ENCODE measurements around the gene MCM5.

MCM5 gene

DNA sequence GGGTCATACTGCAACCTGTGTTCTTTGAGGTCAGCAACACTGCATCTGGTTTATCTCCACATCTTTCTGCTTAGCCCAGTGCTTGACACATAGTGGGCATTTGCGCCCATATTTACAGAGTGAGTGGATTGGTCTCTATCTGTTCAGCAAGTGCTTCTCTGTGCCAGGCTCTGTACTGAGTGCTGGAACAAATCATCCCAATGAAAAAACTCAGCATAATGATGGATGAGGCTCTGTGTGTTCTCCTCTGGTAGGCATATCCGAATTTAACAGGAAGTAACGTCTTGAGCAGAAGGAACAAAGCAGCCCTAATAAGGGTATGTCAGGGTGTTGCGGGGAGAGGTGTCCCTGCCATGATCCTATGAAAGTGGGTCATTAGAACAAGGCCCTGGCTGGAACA is 46.0 kb downstream of the MCM5 start:
- Histone ChIP-seq H3K9me2 (ENCODE audit: low read depth, low read length) (no peaks in the 10 kb centered on the region), H3K4me3 (ENCODE audit: low read depth, low read length, poor library complexity, severe bottlenecking) (no peak overlapping the region), H2AFZ (ENCODE audit: low read length) (no peak overlapping the region), H3K9ac (ENCODE audit: low read length) (no peak overlapping the region), H3K79me2 (ENCODE audit: insufficient read depth, low read length) (no peaks in the 10 kb centered on the region), H4K20me1 (ENCODE audit: insufficient read depth, low read length) (no peaks in the 10 kb centered on the region), H3K4me1 (ENCODE audit: insufficient read depth, low read length, severe bottlenecking) (peaks cover 10% of the 10 kb centered on the region), H3K27ac (ENCODE audit: low read depth, low read length, poor library complexity, severe bottlenecking) (no peak overlapping the region), H3K9me3 (ENCODE audit: low read length) (no peaks in the 10 kb centered on the region), H3F3A (ENCODE audit: insufficient read depth, low read length) (no peaks in the 10 kb centered on the region), H3K36me3 (ENCODE audit: insufficient read depth, low read length) (peaks cover 27% of the 10 kb centered on the region), H3K4me2 (ENCODE audit: low read length) (no peak overlapping the region), H3K27me3 (ENCODE audit: insufficient read depth, low read length) (no peaks in the 10 kb centered on the region)
- TF ChIP-seq CTCF (IDR thresholded peaks at IDR 0.05; ENCODE audit: low read length), result no peak
- no peak for TF ChIP-seq EZH2 (IDR thresholded peaks at IDR 0.05; ENCODE audit: borderline replicate concordance, low read length)

GRCh38 chr22:35446365-35446764 is 46.4 kb downstream of the MCM5 start:
- no peak overlapping the region for H2AFZ ChIP-seq (ENCODE audit: low read length)

DNA sequence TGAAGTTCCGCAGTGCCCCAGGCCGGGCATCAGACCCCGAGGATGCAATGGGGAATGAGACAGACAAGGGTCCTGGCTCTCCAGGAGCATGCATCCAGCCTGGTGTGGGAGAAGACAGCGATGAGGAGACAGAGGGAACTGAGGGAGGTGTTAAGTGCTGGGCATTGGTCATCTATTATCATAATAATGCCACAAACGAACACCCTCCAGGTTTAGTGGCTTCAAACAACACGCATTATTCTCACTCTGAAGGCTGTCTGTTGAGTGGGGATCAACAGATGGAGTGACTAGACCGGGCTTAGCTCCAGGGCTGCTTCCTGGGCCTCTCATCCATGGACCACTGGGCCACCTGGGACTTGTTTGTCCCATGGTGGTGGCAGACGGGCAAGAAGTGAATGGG is 48.6 kb downstream of the MCM5 start:
- Histone ChIP-seq H4K20me1 (ENCODE audit: insufficient read depth, low read length) (no peaks in the 10 kb centered on the region), H3K27me3 (ENCODE audit: insufficient read depth, low read length) (no peaks in the 10 kb centered on the region), H3K4me1 (ENCODE audit: insufficient read depth, low read length, severe bottlenecking) (peaks cover 10% of the 10 kb centered on the region), H3K4me2 (ENCODE audit: low read length) (no peak overlapping the region), H3K9me3 (ENCODE audit: low read length) (no peaks in the 10 kb centered on the region), H3F3A (ENCODE audit: insufficient read depth, low read length) (no peaks in the 10 kb centered on the region), H3K9ac (ENCODE audit: low read length) (no peak overlapping the region), H3K27ac (ENCODE audit: low read depth, low read length, poor library complexity, severe bottlenecking) (no peak overlapping the region), H3K79me2 (ENCODE audit: insufficient read depth, low read length) (no peaks in the 10 kb centered on the region), H3K4me3 (ENCODE audit: low read depth, low read length, poor library complexity, severe bottlenecking) (no peak overlapping the region), H2AFZ (ENCODE audit: low read length) (no peak overlapping the region), H3K9me2 (ENCODE audit: low read depth, low read length) (no peaks in the 10 kb centered on the region), H3K36me3 (ENCODE audit: insufficient read depth, low read length) (peaks cover 27% of the 10 kb centered on the region)
- TF ChIP-seq EZH2 (IDR thresholded peaks at IDR 0.05; ENCODE audit: borderline replicate concordance, low read length) (no peak), CTCF (IDR thresholded peaks at IDR 0.05; ENCODE audit: low read length) (no peak)

More at GRCh38 chr22:35446365-35446764, 46.4 kb downstream of the MCM5 start:
- no peaks in the 10 kb centered on the region for H3K27me3 ChIP-seq (ENCODE audit: insufficient read depth, low read length)
- no peak overlapping the region for H3K9ac ChIP-seq (ENCODE audit: low read length)
- no peaks in the 10 kb centered on the region for H3K9me2 ChIP-seq (ENCODE audit: low read depth, low read length)
- H4K20me1 ChIP-seq (ENCODE audit: insufficient read depth, low read length), result no peaks in the 10 kb centered on the region
- H3K4me1 ChIP-seq (ENCODE audit: insufficient read depth, low read length, severe bottlenecking), result peaks cover 10% of the 10 kb centered on the region
- H3K27ac ChIP-seq (ENCODE audit: low read depth, low read length, poor library complexity, severe bottlenecking), result no peak overlapping the region
- no peaks in the 10 kb centered on the region for H3K9me3 ChIP-seq (ENCODE audit: low read length)
- H3K79me2 ChIP-seq (ENCODE audit: insufficient read depth, low read length), result no peaks in the 10 kb centered on the region
- peaks cover 27% of the 10 kb centered on the region for H3K36me3 ChIP-seq (ENCODE audit: insufficient read depth, low read length)
- no peak for TF ChIP-seq CTCF (IDR thresholded peaks at IDR 0.05; ENCODE audit: low read length)
- no peak for TF ChIP-seq EZH2 (IDR thresholded peaks at IDR 0.05; ENCODE audit: borderline replicate concordance, low read length)
- H3K4me2 ChIP-seq (ENCODE audit: low read length), result no peak overlapping the region
- H3F3A ChIP-seq (ENCODE audit: insufficient read depth, low read length), result no peaks in the 10 kb centered on the region
- no peak overlapping the region for H3K4me3 ChIP-seq (ENCODE audit: low read depth, low read length, poor library complexity, severe bottlenecking)
